HepG2 (cell line): Measurements from ENCODE around the gene TM4SF20. TPM values are rescaled to one million over a fixed set of nuclear protein-coding genes. Genes with fewer than 3 reads are reported as not detected.

ENCODE experiments used
- ATAD3A ChIP-seq: sonication (generic); formaldehyde crosslinking; IDR thresholded peaks from 2 replicates; pipeline ENCODE4 v1.4.0; 2020; ENCODE audit warnings: missing genetic modification reagents
- ATF7 ChIP-seq, 2 experiments: fragments of 450-650 bp in 1 of 2; sonication (generic) in 1 of 2; formaldehyde crosslinking in 1 of 2; IDR thresholded peaks; 2 replicates each; pipeline versions ENCODE4 v1.4.0 to v1.6.1; 2016 to 2020; ENCODE audit warnings: antibody characterized with exemption in 1 of 2, mild to moderate bottlenecking in 1 of 2, missing genetic modification reagents in 1 of 2
- FOXA3 ChIP-seq: IDR thresholded peaks from 2 replicates; pipeline ENCODE4 v1.6.1; 2016; ENCODE audit warnings: missing genetic modification reagents, missing compliant biosample characterization
- HES4 ChIP-seq: sonication (generic); formaldehyde crosslinking; IDR thresholded peaks from 2 replicates; pipeline ENCODE4 v1.9.0; 2021; ENCODE audit warnings: mild to moderate bottlenecking, missing genetic modification reagents, borderline replicate concordance
- KDM2A ChIP-seq: sonication (generic); formaldehyde crosslinking; IDR thresholded peaks from 2 replicates; pipeline ENCODE4 v1.4.0; 2020; ENCODE audit warnings: low read depth, missing genetic modification reagents, borderline replicate concordance
- LCORL ChIP-seq, 2 experiments: fragments of 450-650 bp in 1 of 2; sonication (generic) in 1 of 2; formaldehyde crosslinking in 1 of 2; IDR thresholded peaks; 2 replicates each; pipeline versions ENCODE4 v1.5.0 to v1.6.1; 2017 to 2020; ENCODE audit warnings: antibody characterized with exemption in 1 of 2, missing genetic modification reagents in 1 of 2
- NKX3-1 ChIP-seq: sonication (generic); formaldehyde crosslinking; IDR thresholded peaks from 2 replicates; pipeline ENCODE4 v1.5.0; 2020; ENCODE audit warnings: missing genetic modification reagents
- RARA ChIP-seq: IDR thresholded peaks from 2 replicates; pipeline ENCODE4 v1.6.1; 2016; ENCODE audit warnings: missing genetic modification reagents, missing compliant biosample characterization
- SMYD3 ChIP-seq: sonication (generic); formaldehyde crosslinking; IDR thresholded peaks from 2 replicates; pipeline ENCODE4 v1.8.1; 2023; ENCODE audit warnings: mild to moderate bottlenecking, missing genetic modification reagents
- ZBTB3 ChIP-seq: sonication (generic); formaldehyde crosslinking; IDR thresholded peaks from 2 replicates; pipeline ENCODE4 v1.4.0; 2020; ENCODE audit warnings: low read depth, mild to moderate bottlenecking, moderate library complexity, missing genetic modification reagents, borderline replicate concordance
- ZNF160 ChIP-seq: sonication (generic); formaldehyde crosslinking; IDR thresholded peaks from 2 replicates; pipeline ENCODE4 v1.8.0; 2022; ENCODE audit warnings: mild to moderate bottlenecking, inconsistent platforms, missing genetic modification reagents
- ZNF180 ChIP-seq: sonication (generic); formaldehyde crosslinking; IDR thresholded peaks from 2 replicates; pipeline ENCODE4 v1.4.0; 2020; ENCODE audit warnings: low read depth, missing genetic modification reagents, borderline replicate concordance
- ZNF446 ChIP-seq: sonication (generic); formaldehyde crosslinking; IDR thresholded peaks from 2 replicates; pipeline ENCODE4 v1.5.0; 2020; ENCODE audit warnings: mild to moderate bottlenecking, missing genetic modification reagents
- ZNF660 ChIP-seq: sonication (generic); formaldehyde crosslinking; IDR thresholded peaks from 2 replicates; pipeline ENCODE4 v1.5.1; 2020; ENCODE audit warnings: mild to moderate bottlenecking, low read depth, missing genetic modification reagents, borderline replicate concordance
- ZNF710 ChIP-seq: sonication (generic); formaldehyde crosslinking; IDR thresholded peaks from 2 replicates; pipeline ENCODE4 v1.5.0; 2020; ENCODE audit warnings: mild to moderate bottlenecking, missing genetic modification reagents, borderline replicate concordance
- ZNF713 ChIP-seq: sonication (generic); formaldehyde crosslinking; IDR thresholded peaks from 2 replicates; pipeline ENCODE4 v1.4.0; 2020; ENCODE audit warnings: mild to moderate bottlenecking, missing genetic modification reagents
- ZNF816 ChIP-seq: sonication (generic); formaldehyde crosslinking; IDR thresholded peaks from 2 replicates; pipeline ENCODE4 v1.8.0; 2022; ENCODE audit warnings: missing genetic modification reagents, mild to moderate bottlenecking, borderline replicate concordance
- polyA plus RNA-seq, 8 experiments: library from polyadenylated mRNA; depleted of rRNA in 3 of 8; stranded (reverse) in 7 of 8; unstranded in 1 of 8; fragments of >200 nt; fragmentation: Illumina TruSeq in 4 of 8; extraction: Trizol in 4 of 8; gene quantifications; 2 replicates each; pipeline versions ENCODE4 v1.2.1 to v1.2.3, GENCODE V29; 2011 to 2016; ENCODE audit warnings: low read depth in 4 of 8, missing spikeins in 1 of 8, mixed read lengths in 1 of 8; ENCODE audit not compliant: insufficient read depth in 1 of 8
- total RNA-seq, 5 experiments: library from RNA; depleted of rRNA; stranded (reverse); fragments of >200 nt; fragmentation: Illumina TruSeq; extraction: Trizol; gene quantifications; 2 replicates each; pipeline ENCODE4 v1.2.3, GENCODE V29; 2016; ENCODE audit warnings: low read depth in 1 of 5
- TF ChIP-seq, protein P1 (sequence below): sonication (generic); formaldehyde crosslinking; IDR thresholded peaks from 2 replicates; pipeline ENCODE4 v1.4.0; 2020; ENCODE audit warnings: missing genetic modification reagents, mild to moderate bottlenecking, borderline replicate concordance
- TF ChIP-seq, protein P2 (sequence below): sonication (generic); formaldehyde crosslinking; IDR thresholded peaks from 2 replicates; pipeline ENCODE4 v1.4.0; 2020; ENCODE audit warnings: missing genetic modification reagents

TM4SF20 gene
- total and polyA plus RNA-seq, 2 of the 13 experiments (the other 11 are each of a cell fraction or from before 2014, with no cell fraction given), result not detected

DNA sequence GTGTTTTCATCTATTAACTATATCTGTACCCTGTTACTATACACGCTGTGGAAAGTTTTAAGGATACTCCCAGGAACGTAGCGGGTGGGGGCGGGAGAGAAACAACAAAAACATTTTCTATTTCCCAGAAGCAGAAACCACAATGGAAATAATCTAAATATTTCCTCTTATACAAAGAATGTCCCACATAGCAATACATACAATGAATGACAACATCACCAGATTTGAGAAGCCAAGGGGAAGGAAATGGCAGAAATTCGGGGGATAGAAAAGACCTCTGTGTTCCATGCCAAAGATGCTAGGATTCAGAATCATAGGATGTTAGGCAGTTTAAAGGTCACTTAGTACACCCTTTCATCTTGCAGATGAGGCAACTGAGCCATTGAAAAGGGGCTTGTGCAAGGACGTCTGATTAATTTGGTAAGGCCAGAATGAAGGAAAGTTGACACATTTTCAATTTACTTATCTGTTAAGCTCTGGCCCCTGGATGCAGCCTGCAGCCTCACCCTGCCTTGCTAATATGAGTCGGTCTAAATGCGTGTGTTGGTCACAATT is 49.7 kb upstream of the TM4SF20 start (continued):
- TF ChIP-seq ATF7 (IDR thresholded peaks at IDR 0.05) (no peak), ATF7 (CRISPR knock-in tag; IDR thresholded peaks at IDR 0.05) (no peak), ZNF446 (CRISPR knock-in tag) (no peak), HES4 (CRISPR knock-in tag) (no peak), ZNF180 (CRISPR knock-in tag) (no peak), KDM2A (CRISPR knock-in tag) (no peak), LCORL (IDR thresholded peaks at IDR 0.05) (peak; percentile 63; the same call in 1 of the 2 replicates), LCORL (CRISPR knock-in tag; IDR thresholded peaks at IDR 0.05) (no peak), ZNF660 (CRISPR knock-in tag) (no peak), ATAD3A (CRISPR knock-in tag) (no peak), ZBTB3 (CRISPR knock-in tag) (no peak), FOXA3 (no peak), ZNF713 (CRISPR knock-in tag) (no peak), ZNF160 (CRISPR knock-in tag) (no peak), RARA (CRISPR knock-in tag) (no peak), ZNF816 (CRISPR knock-in tag) (no peak), NKX3-1 (CRISPR knock-in tag) (no peak), ZNF710 (CRISPR knock-in tag) (no peak), SMYD3 (CRISPR knock-in tag) (no peak)
- TF ChIP-seq, protein P1, sequence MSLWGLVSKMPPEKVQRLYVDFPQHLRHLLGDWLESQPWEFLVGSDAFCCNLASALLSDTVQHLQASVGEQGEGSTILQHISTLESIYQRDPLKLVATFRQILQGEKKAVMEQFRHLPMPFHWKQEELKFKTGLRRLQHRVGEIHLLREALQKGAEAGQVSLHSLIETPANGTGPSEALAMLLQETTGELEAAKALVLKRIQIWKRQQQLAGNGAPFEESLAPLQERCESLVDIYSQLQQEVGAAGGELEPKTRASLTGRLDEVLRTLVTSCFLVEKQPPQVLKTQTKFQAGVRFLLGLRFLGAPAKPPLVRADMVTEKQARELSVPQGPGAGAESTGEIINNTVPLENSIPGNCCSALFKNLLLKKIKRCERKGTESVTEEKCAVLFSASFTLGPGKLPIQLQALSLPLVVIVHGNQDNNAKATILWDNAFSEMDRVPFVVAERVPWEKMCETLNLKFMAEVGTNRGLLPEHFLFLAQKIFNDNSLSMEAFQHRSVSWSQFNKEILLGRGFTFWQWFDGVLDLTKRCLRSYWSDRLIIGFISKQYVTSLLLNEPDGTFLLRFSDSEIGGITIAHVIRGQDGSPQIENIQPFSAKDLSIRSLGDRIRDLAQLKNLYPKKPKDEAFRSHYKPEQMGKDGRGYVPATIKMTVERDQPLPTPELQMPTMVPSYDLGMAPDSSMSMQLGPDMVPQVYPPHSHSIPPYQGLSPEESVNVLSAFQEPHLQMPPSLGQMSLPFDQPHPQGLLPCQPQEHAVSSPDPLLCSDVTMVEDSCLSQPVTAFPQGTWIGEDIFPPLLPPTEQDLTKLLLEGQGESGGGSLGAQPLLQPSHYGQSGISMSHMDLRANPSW, result no peak
- TF ChIP-seq, protein P2, sequence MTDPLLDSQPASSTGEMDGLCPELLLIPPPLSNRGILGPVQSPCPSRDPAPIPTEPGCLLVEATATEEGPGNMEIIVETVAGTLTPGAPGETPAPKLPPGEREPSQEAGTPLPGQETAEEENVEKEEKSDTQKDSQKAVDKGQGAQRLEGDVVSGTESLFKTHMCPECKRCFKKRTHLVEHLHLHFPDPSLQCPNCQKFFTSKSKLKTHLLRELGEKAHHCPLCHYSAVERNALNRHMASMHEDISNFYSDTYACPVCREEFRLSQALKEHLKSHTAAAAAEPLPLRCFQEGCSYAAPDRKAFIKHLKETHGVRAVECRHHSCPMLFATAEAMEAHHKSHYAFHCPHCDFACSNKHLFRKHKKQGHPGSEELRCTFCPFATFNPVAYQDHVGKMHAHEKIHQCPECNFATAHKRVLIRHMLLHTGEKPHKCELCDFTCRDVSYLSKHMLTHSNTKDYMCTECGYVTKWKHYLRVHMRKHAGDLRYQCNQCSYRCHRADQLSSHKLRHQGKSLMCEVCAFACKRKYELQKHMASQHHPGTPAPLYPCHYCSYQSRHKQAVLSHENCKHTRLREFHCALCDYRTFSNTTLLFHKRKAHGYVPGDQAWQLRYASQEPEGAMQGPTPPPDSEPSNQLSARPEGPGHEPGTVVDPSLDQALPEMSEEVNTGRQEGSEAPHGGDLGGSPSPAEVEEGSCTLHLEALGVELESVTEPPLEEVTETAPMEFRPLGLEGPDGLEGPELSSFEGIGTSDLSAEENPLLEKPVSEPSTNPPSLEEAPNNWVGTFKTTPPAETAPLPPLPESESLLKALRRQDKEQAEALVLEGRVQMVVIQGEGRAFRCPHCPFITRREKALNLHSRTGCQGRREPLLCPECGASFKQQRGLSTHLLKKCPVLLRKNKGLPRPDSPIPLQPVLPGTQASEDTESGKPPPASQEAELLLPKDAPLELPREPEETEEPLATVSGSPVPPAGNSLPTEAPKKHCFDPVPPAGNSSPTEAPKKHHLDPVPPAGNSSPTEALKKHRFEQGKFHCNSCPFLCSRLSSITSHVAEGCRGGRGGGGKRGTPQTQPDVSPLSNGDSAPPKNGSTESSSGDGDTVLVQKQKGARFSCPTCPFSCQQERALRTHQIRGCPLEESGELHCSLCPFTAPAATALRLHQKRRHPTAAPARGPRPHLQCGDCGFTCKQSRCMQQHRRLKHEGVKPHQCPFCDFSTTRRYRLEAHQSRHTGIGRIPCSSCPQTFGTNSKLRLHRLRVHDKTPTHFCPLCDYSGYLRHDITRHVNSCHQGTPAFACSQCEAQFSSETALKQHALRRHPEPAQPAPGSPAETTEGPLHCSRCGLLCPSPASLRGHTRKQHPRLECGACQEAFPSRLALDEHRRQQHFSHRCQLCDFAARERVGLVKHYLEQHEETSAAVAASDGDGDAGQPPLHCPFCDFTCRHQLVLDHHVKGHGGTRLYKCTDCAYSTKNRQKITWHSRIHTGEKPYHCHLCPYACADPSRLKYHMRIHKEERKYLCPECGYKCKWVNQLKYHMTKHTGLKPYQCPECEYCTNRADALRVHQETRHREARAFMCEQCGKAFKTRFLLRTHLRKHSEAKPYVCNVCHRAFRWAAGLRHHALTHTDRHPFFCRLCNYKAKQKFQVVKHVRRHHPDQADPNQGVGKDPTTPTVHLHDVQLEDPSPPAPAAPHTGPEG (CRISPR knock-in tag), result no peak
